Stimulated activated CD8-positive, alpha-beta memory T cell treated with anti-CD3 and anti-CD28 coated beads, Interleukin-7, amount 100 ng/mL, for 48 hours (primary cell): ENCODE data around the gene ACOXL.

Experiments used
- DNase-seq, 2 donors: peaks; one replicate each; pipeline ENCODE4 v3.0.0-alpha.2; 2020; ENCODE audit warnings: low read depth in 1 of 2; ENCODE audit errors: extremely low read depth in 1 of 2

Gene ACOXL

GRCh38 chr2:110993557-110994231 lies 261.3 kb downstream of the ACOXL start:
- DNase-seq: no peak

DNA sequence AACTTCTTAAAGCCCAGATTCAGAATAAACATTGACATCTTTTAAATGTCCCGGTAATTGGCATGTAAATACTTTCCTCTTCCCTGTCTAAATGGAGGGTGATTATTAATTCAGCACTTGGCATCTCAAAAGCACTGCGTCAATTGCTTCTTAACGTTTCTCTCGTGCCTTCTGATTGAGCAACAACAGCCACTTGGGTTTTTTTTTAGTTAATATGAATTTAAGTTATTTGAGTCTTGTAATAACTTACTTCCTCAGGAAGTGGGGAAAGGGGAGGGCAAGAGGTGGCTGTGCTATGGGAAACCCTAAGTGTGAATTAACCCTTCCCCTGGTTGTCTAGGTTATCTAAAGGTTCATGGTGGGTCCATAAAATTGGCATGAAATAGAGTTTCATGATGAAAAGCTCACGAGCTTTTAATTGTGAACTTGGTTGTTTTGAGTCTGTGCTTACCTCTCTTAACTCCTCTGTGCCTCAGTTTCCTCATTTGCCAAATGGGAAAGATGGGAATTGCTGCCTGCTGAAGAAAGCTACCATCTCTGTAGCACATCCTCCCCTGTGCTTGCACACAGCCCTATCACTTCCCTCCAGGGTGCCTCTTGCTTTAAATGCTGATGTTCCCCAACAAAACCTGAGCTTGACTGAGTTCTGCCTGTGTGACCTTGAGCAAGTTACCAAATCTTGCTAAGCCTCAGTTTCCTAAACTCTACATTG lies 262.0 kb downstream of the ACOXL start:
- no peak for DNase-seq

DNA sequence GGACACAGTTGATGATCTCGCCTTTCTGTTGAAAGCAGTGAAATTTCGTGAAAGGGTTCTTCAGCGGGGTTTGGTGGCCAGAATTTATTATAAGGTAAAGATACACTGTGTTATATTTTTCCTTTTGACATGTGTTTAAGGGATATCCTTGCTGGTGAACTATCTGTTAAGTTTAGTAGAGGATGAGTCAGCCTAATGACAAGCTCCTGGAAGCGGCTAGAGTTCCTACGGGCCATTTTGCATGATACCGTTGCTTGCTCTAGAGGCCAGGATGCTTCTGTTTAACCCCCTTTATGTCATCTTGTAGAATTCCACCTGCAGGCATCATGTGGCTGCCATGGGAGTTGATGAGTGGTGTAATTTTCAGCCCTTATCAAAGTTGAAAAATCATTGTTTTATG lies 263.5 kb downstream of the ACOXL start:
- DNase-seq: no peak

GRCh38 chr2:110997331-110998045 lies 265.1 kb downstream of the ACOXL start:
- DNase-seq: no peak

- DNase-seq: no peak
Observed at GRCh38 chr2:110998311-110998710, 265.9 kb downstream of the ACOXL start.

DNA sequence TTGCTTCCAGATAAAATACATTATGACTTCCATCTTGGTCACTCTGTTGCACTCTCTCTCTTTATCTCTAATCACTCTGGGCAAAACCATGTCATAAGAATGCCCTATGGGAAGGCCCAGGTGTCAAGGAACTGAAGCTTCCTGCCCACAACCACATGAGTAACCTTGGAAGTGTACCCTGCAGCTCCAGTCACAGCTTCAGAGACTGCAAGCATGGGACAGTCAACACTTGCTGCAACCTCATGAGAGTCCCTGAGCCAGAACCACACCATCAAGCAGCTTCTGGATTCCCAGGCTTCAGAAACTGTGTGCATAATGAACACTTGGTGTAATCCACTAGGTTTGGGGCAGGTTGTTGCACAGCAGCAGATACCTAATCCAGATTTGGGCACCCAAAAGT lies 267.3 kb downstream of the ACOXL start:
- no peak for DNase-seq

DNA sequence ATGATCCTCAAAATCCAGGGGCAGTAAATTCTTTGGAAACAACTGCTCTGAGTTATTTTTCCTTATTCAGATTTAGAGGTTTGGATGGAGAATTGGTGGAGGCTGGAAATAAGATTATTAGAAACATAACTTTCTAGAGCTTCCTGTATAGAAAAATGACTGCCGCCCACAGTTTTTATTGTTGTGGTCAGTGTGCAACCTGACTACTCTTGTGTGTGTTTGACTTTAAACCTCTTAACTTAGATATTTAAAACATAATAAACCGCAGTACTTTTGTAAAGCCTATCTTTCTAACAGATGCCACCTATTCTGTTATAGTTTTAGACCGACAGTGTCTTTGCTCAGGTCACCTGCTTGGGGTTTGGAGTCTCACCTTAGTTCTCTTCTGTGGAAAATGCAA lies 272.9 kb downstream of the ACOXL start:
- DNase-seq: no peak

- DNase-seq: no peak
Observed at GRCh38 chr2:111005821-111006220, 273.4 kb downstream of the ACOXL start.

GRCh38 chr2:111007757-111008688 lies 275.6 kb downstream of the ACOXL start:
- no peak for DNase-seq

- DNase-seq: no peak
Observed at GRCh38 chr2:111011218-111011617, 278.8 kb downstream of the ACOXL start.

DNA sequence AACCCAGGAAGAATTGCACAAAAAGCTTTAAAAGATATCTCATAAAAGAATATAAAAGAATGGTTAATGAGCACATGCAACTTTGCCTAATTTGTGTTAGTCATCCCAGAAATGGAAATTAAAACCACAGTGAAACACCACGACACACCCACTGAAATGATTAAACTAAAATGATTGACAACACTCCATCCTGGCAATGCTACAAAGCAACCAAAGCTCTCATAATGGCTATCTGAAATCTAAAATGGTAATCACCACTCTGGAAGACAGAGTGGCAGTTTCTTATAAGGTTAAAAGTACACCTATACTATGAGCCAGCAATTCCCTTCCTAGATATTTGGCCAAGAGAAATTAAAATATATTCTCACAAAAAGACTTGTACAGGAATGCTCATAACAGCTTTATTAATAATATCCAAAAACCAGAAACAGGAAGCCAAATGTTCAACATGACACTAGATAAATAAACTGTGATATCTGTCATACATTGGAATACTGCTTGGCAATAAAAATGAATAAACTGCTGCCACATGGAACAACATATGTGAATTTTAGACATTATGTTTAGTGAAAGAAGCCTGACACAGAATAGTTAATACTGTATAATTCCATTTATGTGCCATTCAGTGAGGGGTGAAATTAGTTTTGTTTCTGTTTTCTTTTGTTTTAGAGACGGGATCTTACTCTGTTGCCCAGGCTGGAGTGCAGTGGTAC lies 283.1 kb downstream of the ACOXL start:
- DNase-seq: no peak

- no peak for DNase-seq
Observed at GRCh38 chr2:111017034-111017622, 284.8 kb downstream of the ACOXL start.

- DNase-seq: no peak
Observed at GRCh38 chr2:111017909-111018308, 285.5 kb downstream of the ACOXL start.

DNA sequence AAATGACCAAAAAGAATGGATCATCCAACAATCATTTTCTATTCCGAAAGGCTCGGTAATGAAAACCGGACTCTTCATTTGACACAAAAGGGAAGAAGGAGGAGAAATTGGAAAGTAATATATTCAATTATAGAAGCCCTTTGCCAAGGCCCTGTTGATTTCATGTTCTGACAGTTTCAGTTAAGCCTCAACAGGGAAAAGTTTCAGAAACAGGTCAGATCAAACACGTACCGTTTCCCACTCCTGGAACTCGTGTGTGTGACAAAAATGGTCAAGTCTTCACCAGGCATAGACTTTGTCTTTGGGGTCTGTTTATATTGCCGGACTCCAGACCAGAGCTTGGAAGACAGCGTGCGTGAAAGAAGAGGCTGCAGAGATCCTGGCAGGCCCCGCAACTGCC lies 287.0 kb downstream of the ACOXL start:
- no peak for DNase-seq

GRCh38 chr2:111022633-111023032 lies 290.3 kb downstream of the ACOXL start:
- no peak for DNase-seq

- no peak for DNase-seq
Observed at GRCh38 chr2:111024496-111024895, 292.1 kb downstream of the ACOXL start.

DNA sequence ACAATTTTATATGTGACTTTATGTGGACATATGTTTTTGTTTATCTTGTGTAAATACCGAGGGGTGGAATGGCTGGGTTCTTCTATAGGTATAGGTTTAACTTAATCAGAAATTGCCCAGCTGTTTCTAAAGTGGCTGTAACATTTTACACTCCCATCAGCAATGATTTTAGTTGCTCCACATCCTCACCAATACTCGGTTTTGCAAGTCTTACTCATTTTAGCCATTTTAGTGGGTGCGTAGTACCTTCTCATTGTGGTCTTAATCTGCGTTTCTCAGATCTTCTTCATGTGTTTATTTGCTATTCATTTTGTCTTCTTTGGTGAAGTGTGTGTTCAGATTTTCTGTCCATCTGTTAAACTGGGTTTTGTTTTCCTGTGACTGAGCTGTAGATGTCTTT lies 292.9 kb downstream of the ACOXL start:
- no peak for DNase-seq

DNA sequence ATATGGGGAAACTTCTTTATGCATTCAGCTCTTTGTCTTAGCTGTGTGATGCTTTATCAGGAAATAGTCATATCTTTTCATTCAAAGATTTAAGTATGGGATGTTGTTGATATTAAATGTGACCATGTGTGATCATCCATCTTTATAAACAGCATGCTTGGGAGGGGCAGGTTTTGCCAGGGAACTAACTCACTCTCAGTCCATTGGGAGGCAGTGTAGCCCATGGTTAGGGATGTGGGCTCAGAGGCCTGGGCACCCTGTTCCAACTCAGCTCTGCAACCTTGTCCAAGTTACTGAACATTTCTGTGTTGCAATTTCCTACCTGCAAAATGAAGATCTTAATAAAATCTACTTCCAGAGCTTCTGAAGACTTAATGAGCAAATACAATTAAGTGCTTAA lies 296.3 kb downstream of the ACOXL start:
- no peak for DNase-seq

GRCh38 chr2:111029181-111029927 lies 297.0 kb downstream of the ACOXL start:
- no peak for DNase-seq
